HG03521 (cell line): ENCODE results near the gene PRLR.
A peak's percentile ranks its signal among the peaks of the same experiment; 100 is the strongest.

Experiments
- ATAC-seq: cut with Tn5 transposase; IDR thresholded peaks from one replicate; pipeline ENCODE4 v1.9.1; 2021; ENCODE audit warnings: mild to moderate bottlenecking, moderate library complexity; ENCODE audit not compliant: unreplicated experiment

The PRLR gene

GRCh38 chr5:35091704-35092103 is 138.6 kb downstream of the PRLR start:
- no peak for ATAC-seq

DNA sequence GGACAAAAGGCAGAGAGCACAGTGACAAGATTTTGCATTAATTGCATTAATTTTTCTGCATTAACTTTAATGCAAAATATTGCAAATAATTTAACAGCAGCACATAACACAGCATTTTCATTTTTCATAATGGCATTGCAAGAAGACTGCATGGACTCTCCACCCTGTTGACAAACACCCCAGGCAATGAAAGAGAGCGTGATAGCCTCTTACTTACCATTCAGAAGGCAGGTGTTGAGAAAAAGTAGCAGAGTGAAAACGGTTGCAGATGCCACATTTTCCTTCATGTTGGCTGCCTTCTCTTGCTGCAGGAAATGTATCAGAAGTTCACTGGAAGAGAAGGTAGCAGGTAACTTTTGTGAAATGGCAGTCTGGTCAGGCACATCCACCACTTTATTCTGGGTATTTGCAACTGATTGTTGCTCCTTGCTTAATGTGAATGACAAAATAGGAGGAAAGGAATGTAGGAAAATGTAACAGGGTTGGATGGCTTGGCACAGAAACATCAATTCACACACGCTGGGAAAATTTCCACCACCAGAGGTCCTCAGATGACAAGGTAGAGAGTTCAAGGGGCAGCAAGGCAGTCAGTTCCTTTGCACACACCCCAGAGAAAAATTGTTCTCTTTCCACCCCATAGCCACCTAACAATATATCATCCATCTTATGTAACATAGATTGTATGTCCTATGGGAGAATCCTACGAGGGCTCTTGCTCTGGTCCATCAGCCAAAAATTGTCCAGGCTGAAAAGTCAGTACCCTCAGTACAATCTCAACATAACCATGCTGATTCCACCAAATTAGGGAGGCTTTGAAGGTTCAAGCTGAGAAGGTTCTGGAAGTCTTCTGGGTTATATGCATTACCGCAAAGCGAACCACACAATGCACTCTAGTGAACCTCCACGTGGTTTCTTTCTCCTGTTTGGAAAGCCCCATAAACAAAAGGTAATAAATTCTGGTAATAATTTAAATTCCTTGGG is 140.7 kb downstream of the PRLR start:
- no peak for ATAC-seq

DNA sequence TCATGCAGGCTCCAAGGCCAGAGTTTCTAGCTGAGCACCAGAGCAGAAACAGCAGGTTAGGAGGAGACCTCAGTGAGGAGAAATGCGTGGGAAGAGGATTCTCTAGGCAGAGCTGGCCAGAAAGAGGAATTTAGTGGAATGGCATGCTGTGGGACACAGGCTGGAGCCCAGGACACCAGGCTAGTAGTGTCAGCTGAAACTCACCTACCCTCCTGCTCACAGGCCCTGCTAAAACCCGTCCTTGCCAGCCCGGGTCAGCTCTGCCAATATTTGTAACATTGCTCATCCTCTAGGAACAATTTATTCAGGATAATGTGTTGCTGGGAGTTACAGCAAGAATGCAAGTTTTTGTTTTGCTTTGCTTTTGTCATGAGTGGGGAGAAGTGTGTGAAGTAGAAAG is 142.3 kb downstream of the PRLR start:
- no peak for ATAC-seq

DNA sequence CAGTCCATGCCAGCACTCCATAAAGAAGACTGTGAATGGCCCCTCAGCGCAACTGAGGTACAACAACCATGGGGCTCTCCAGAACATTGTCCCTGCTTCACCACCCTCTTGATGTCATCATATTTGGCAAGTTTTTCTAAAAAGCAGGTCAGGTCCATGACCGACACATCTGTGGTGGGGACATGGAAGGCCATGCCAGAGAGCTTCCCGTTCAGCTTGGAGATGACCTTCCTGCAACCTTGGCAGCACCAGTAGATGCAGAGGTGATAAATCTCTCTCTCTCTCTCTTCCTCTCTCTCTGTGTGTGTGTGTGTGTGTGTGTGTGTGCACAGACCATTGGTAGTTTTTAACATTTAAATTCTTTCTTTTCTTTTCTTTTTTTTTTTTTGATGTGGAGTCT is 147.1 kb downstream of the PRLR start:
- ATAC-seq, result no peak

DNA sequence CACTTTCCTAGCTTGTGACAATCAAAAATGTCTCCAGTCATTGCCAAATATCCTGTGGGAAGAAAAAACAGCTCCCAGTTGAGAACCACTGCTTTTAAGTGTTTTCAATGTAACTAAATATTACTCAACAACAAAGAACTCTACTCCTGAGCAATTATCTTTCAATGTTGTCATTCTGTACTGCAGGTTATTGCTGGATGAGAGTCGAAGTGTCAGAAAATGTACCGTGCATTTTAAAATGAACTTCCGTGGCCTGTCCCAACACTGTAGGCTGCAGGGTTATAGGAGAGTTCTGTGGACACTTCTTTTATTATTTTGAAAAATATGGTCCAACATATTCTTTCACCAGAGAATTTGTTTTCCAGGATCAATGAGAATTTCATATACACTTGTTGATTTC is 147.8 kb downstream of the PRLR start:
- no peak for ATAC-seq

DNA sequence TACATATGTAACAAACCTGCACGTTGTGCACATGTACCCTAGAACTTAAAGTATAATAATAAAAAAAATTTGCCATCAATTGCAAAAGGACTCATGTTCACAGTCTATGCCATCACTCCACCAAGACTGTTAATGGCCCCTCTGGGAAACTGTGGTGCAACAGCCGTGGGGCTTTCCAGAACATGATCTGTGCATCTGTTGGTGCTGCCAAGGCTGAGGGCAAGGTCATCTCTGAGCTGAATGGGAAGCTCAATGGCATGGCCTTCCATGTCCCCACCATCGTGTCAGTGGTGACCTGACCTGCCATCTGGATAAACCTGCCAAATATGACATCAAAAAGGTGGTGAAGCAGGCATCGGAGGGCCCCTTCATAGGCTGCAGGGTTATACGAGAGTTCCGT is 149.2 kb downstream of the PRLR start:
- ATAC-seq, result no peak

- ATAC-seq, result no peak
Observed at GRCh38 chr5:35073160-35073559, 157.1 kb downstream of the PRLR start.

DNA sequence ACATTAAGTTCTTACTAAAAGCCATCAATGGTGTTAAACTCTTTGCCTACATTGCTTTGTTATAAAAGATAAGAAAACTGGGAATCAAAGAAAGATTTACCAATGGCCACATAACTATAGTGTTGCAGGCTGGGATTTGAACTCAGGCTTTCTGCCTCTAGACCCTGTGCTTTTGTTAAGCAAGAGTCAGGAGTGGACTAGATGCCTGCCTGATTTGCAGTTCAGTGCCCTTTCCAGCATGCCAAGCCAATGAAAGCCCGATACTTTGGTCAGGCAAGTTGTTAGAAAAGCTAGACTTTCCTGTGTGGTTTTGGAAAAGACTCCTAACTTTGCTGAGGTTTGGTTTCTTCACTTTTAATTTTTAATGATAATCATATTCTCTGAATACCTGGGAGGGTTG is 161.1 kb downstream of the PRLR start:
- ATAC-seq, result no peak

GRCh38 chr5:35067985-35068384 is 162.3 kb downstream of the PRLR start:
- ATAC-seq, result no peak

DNA sequence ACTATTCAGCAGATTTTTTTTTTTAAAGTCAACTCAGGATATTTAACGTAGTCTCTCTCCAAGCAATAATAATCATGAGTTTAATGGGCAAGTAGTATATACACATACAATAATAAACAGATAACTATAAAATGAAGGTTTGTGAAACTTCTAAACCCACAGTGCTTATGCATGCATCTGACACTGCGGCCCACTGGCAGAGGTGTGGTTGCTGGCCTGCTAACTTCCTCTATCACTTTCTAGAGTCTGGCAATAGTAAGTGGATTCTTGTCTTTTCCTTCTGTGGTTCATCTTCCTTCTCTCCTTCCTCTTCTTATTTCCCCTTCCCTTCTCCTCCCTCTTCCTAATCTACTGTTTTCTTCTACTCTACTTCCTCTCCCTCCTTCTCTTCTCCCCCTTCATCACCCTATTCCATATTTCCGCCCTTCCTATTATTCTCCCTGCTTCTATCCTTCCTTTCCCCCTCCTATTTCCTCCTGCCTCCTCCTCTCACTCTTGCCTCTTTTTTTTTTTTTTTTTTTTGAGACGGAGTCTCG is 164.0 kb downstream of the PRLR start:
- ATAC-seq, result peak; percentile 80

DNA sequence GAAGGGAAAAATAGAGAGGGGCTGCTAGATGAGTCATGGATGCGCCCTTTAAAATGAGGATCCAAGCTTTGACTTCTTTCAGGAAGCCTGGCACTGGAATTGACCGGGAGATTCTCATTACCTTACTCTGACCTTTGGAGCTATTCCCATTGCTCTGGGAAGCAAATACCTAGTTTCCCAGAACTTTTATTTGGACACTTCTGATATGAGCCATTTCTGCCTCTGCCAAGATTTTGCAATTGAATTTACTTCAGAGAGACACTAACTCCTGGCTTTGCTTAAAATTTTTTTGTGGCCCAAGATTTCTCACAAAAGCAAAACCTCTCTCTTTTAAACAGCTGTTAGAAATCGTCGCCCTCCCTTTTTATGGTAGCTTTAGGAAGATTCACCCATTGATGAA is 166.9 kb downstream of the PRLR start:
- no peak for ATAC-seq

GRCh38 chr5:35061211-35061770 is 169.0 kb downstream of the PRLR start:
- no peak for ATAC-seq

GRCh38 chr5:35060236-35060635 is 170.1 kb downstream of the PRLR start:
- no peak for ATAC-seq

DNA sequence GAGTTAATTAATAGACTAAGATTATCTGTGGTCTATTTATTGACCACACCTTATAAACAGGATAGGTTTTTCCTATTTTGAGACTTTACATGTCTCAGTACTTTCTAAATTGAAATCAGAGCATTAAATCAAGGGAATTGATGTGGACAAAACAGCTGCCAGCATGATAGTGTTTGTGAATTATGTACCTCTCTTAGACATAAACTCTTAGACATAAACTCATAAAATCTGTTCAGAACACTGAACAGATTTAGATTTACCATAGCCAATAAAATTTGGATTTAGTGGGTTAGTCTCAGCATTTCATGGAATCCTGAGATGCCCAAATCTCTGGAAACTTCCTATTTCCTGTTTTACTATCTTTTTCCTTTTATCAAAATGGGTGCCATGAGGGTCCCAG is 171.0 kb downstream of the PRLR start:
- ATAC-seq, result no peak

- peak; percentile 92 for ATAC-seq
Observed at GRCh38 chr5:35058374-35058788, 171.9 kb downstream of the PRLR start.

- ATAC-seq, result no peak
Observed at GRCh38 chr5:35056686-35057085, 173.6 kb downstream of the PRLR start.

- no peak for ATAC-seq
Observed at GRCh38 chr5:35052838-35053237, 177.4 kb downstream of the PRLR start.

DNA sequence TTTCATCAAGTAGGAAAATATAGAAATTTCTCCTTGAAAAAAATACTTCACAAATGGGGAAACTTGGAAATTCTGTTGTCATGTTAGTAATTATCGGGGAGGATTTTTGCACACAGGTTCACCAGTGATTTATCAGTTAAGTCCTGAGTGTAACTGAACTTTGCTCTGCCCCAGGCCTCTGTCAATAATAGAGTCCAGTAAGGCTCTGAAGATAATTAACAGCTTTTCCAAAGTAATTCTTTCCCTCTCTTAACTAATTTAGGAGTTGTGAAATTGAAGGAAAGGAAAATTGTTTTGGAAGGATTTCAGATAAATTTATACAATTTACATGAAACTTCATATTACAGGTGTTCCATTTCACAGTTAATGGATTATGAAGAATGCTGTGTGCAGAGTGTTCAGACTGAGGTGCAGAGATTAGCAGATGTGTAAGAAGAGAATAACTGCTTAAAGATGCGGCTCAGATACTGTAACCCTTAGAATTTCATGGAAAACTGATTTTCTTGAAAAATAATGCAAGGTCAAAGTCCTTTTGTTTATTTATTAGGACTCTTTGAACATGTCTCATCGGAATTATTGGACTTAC is 179.7 kb downstream of the PRLR start:
- ATAC-seq, result no peak

GRCh38 chr5:35048910-35049309 is 181.4 kb downstream of the PRLR start:
- no peak for ATAC-seq

DNA sequence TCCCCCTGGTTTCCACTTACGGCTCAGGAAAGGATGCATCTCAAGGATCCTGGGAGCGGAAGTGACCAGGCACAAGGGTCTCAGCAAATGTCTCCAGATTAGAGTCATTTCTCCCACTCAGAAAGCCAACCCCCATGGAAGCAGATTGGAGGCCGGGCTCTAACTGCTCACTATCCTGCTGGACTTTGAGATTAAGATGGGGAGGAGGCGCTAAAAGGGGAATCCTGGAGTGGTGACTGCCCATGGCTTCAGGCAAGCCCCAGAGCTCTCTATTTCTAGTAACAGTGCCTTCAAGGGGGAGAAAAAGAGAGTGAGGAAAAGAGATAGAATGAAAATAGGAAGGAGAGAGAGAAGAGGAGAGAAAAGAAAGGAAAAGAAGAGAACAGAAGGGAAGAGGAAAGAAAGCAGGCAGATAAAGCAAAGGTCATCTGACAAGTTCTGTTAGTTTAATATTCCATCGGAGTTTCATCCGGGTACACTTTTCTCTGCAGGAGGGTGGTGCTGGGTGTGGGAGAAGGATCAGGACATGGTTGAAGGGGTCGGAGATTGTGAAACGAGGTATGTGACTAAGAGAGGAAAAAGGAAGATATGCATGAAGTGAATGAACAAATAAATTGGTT is 182.4 kb downstream of the PRLR start, which contains the start of gene AGXT2:
AGXT2 (minus strand) TSS at position 165 of the 620 bp plus-strand sequence; CDS start at position 108, 57 bp downstream.
- no peak for ATAC-seq

DNA sequence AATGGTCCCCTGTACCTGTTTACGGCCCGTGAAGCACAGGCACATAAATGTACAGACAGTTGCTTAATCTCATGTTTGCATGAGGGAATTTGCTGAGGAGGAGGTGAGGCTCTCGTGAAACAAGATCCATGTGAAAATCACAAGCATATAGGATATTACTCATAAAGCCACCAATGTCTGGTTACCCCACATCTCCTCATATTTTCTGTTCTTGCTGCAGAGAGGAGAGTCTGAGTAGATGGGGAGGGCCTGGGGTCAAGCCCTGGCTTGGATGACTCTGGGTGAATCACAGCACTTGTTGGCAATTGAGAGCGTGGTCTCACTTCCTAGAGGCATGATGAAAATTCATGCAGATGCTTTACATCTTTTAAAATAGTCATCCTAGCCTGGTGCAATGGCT is 183.5 kb downstream of the PRLR start:
- ATAC-seq, result no peak
